ENCODE results near the gene CELSR1.

Gene CELSR1

GRCh38 chr22:46574993-46575910 lies 37.8 kb upstream of the CELSR1 start:
- no peak for DNase-seq

GRCh38 chr22:46574438-46574992 lies 37.1 kb upstream of the CELSR1 start:
- no peak for DNase-seq

GRCh38 chr22:46573781-46574437 lies 36.5 kb upstream of the CELSR1 start:
- no peak for DNase-seq

- DNase-seq = no peak
Measured at GRCh38 chr22:46572911-46573780, 35.7 kb upstream of the CELSR1 start.

- no peak for DNase-seq
Measured at GRCh38 chr22:46571642-46572250, 34.3 kb upstream of the CELSR1 start.

- DNase-seq = no peak
Measured at GRCh38 chr22:46569848-46570695, 32.7 kb upstream of the CELSR1 start.

GRCh38 chr22:46569055-46569847 lies 31.8 kb upstream of the CELSR1 start:
- no peak for DNase-seq

GRCh38 chr22:46568102-46568809 lies 30.8 kb upstream of the CELSR1 start:
- DNase-seq = no peak

GRCh38 chr22:46567471-46567870 lies 30.1 kb upstream of the CELSR1 start:
- DNase-seq = no peak

GRCh38 chr22:46564084-46564714 lies 26.8 kb upstream of the CELSR1 start:
- no peak for DNase-seq

GRCh38 chr22:46563381-46564083 lies 26.1 kb upstream of the CELSR1 start:
- peak; percentile 90 for DNase-seq

GRCh38 chr22:46561435-46561905 lies 24.1 kb upstream of the CELSR1 start:
- peak; percentile 57 for DNase-seq

GRCh38 chr22:46560696-46561295 lies 23.4 kb upstream of the CELSR1 start:
- no peak for DNase-seq

- DNase-seq = no peak
Measured at GRCh38 chr22:46557736-46558480, 20.5 kb upstream of the CELSR1 start.

GRCh38 chr22:46556775-46557174 lies 19.4 kb upstream of the CELSR1 start:
- DNase-seq = no peak

GRCh38 chr22:46553189-46553588 lies 15.8 kb upstream of the CELSR1 start:
- DNase-seq = no peak

GRCh38 chr22:46551996-46552395 lies 14.6 kb upstream of the CELSR1 start:
- no peak for DNase-seq
